Measurements from ENCODE around the gene TP63. TPM values are rescaled to one million over a fixed set of nuclear protein-coding genes. Genes with fewer than 3 reads are reported as not detected.
"Not testable (repeated sequence)": the region's sequence is repeated elsewhere in the genome, so short reads cannot be mapped to it uniquely, and the experiment has no call there.

The TP63 gene
- total RNA-seq, 1 donor from 2014 or later: not detected

GRCh38 chr3:189626286-189626685, 4.9 kb upstream of the TP63 start:
- no peak for DNase-seq

DNA sequence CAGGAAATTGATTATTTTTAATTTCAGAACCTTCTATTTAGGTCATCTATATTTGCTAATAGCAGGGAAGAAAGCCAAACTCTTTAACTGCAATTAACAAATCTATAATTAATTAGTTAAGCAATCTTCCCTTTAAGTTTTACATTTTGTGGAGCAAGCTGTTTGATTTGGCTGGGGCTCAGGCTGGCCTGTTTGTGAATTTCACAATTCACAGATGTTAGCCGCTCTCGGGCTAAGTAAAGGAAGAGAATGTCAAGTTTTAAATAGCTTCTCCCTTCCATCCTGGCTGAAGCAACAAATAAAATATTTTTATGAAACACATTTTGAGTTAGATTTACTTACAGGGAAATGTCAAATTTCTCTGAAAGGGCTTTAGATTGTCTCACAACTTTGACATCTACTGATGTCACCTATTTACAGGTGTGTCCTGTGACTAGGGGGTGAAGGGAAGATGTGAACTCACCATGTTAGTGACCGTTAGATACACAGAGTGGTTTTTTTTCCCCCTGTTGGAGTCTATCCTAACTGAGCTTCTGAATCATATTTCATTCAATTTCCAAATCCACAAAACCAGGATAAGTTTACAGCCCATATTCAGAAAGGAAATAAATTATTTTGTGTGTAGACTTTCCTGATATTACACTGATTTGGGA, 1.3 kb upstream of the TP63 start:
- no peak for DNase-seq

DNA sequence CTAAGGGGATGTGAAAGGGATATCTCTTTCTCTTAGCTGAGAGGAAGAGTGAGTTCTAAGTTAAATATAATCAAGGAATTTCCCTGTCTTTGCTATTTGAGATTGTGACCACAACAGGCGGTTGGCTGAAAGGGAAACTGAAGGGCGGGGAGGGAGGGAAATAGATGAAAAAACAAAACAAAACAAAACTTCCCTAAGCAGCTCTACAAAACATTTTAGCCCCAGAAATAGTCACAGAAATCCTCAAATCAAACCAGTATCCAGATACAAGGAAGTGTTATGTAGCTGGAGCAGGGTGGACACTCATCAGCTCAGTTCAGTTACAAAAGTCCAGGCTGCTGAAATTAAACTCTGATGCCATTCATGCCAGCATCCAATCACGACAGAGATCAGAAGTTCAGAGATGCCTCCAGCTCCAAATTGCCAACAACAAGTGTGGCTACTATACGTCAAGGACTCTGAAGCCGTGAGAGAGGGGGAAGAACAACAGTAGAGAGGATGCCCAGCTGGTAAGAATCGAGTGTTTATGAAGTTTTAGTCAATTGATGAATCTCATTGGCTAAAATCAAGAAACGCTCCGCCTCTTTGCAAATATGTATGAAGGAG, 319 bp upstream of the TP63 start:
- no peak for DNase-seq

DNA sequence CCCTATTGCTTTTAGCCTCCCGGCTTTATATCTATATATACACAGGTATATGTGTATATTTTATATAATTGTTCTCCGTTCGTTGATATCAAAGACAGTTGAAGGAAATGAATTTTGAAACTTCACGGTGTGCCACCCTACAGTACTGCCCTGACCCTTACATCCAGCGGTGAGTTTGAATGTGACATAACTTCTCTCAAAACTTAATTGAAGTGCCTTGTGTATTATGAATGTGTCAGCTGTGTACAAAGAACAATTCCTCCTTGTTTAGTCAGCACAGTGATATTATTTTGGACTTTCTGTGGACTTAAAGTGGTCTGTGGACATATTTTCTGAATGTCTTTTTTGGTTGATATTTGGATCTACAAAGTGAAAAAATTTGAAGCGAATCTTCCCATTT, 220 bp downstream of the TP63 start:
- DNase-seq: no peak

DNA sequence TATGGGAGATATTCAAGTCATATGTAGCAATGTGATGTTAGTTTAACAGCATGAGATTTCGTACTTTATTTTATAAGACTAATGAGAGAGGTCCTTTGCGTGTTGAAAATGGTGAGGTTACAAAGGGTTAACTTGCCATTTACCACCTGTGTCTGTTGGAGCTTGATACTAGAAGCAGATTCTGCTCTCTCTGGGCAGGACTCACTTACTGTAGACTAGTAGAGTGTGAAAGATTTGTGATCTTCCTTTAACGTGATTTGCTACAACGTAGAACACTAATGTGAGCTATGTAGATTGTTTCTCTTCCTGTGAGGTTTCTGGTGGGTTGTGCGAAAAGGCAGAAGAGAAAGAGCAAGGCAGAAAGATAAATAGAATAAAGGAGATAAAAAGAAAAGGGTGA, 1.1 kb downstream of the TP63 start:
- DNase-seq: no peak

DNA sequence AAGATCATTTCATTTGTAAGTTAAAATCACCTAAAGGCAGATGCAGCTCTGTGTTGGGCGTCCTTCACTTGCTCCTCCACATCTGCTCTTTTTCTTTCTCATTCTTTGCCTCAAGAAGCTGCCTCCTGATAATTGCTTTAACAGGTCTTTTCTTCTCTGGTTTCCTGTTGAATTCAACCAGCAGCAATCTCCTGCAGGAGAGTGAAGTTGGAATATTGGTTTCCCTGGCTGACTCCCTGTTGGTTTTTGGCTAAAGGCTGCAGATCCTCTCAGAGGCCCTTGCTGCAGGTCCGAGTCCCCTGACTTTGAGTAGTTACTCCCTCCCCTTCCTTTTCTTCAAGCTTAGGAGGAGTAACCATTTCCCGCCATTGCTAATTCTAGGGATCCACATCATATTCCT, 4.2 kb downstream of the TP63 start:
- DNase-seq: no peak

DNA sequence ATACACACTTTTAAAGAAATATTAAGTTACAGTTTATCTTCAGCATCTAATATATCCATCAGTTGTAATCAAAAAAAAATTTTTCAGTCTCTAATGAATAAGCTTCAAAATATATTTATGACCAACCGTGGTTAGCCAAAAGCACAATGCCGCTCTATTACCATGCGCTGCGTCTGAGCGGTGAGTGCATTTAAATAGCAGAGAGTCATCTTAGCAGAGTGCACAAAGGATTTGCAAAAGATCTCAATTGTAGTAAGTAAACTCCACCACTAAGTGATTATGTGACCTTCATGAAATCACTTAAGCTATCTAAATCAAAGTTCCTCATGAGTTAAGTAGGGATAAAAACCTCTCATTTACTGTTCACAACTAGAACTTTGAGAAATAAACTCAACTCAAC, 4.9 kb downstream of the TP63 start:
- DNase-seq: no peak

DNA sequence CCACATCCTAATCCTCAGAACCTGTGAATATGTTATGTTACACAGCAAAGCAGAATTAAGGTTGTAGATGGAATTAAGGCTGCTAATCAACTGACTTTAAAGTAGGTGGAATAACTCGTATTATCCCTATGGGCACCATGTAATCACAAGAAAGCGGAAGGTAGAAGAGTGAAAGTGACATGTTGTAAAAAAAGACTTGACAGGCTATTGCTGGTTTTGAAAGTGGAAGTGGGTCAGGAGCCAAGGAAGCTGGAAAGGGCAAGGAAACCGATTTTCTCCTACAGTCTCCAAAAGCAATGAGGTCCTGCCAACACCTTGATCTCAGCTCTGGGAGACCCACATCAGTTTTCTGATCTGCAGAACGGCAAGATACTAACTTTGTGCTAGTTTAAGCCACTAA, 6.6 kb downstream of the TP63 start:
- no peak for DNase-seq

DNA sequence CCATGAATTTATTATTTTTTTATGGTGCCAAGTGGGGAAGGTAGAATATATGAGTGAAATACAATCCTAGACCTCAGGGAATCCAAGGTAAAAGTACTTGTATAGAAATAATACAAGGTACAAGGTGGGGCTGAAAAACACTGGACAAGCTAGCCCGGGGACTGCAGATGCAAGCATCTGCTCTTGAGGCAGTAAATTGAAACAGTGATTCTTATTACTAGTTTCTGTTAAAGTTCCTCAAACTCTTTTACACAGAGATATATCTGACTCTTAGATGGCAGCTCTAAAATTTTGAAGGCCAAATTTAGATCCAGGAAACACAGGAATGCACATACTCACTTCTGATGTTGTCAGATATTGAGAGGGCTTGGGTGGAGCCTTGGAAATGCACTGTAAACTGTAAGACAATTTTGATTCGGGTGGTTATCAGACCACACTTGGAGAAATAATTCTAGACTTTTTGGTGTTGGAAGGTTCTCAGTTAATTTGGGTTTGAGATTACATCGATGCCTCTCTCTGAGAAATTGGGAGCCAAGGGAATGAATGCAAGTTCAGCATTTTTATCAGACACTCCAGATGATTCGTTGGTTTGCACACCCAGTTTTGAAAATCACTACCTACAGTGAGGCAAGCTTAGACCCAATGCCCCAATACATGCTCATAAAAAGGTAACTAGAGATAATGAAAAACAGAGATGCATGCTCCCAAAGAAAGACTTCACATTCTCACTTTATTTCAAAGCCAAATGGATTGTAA, 7.3 kb downstream of the TP63 start:
- DNase-seq: no peak

DNA sequence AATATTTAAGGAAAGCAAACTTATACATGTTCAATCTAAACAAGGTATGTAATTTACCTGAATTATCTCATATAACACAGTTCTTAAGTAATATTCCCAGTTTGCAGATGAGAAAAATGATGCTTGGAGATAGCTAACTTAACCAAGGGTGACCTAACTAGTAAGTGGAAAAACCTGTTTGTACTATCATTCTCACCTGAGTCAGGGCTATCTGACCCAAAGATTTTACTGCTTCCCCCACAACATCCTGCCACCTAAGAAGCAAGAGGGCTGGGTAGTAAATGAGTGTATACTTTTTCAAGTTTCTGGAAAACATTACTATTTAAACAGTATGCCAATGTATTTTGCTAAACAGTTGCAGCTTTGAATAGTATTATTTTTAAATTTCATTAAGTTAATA, 10.6 kb downstream of the TP63 start:
- DNase-seq: no peak

GRCh38 chr3:189646853-189647542, 15.8 kb downstream of the TP63 start:
- DNase-seq: no peak

- DNase-seq: peak; percentile 57
These were observed 20.9 kb downstream of the TP63 start for GRCh38 chr3:189652042-189652441.

- no peak for DNase-seq
These were observed 24.4 kb downstream of the TP63 start for GRCh38 chr3:189655617-189656016.

DNA sequence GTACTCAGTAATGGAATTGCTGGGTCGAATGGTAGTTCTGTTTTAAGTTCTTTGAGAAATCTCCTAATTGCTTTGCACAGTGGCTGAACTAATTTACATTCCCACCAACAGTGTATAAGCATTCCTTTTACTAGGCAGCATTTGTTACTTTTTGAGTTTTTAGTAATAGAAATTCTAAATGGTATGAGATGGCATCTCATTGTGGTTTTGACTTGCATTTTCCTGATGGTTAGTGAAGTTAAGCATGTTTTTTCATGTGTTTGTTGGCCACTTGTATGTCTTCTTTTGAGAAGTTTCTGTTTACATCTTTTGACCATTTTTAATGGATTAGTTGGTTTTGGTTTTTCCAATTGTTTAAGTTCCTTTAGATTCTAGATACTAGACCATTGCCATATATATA, 28.4 kb downstream of the TP63 start:
- DNase-seq: no peak

DNA sequence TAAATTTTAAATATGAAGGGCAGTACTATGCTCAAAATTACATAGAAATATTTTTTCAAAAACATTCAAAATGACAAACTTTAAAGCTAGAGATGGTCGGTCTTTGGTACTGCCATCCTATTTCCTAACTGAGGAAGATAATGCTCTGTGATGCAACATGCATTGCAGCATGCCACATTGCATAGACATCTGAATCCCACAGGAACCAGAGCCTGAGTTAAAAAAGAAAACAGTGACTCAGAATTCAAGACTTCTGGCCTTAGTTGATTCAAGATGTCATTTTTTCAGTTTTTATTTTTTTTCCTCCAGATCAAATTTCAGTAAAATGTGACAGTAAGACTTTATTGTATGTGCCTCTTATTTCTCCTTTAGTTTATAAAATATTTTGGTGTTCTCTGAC, 33.1 kb downstream of the TP63 start:
- DNase-seq: no peak

DNA sequence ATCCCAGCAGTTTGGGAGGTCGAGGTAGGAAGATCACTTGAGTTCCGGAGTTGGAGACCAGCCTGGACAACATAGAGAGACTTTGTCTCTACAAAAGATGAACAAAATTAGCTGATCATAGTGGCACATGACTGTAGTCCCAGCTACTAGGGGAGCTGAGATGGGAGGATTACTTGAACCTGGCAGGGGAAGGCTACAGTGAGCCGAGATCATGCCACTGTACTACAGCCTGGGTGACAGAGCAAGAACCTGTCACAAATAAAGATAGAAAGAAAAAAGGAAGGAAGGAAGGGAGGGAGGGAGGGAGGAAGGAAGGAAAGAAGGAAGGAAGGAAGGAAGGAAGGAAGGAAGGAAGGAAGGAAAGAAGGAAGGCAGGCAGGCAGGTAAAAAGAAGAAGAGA, 41.2 kb downstream of the TP63 start:
- DNase-seq: not testable (repeated sequence)

GRCh38 chr3:189673535-189673934, 42.3 kb downstream of the TP63 start:
- DNase-seq: no peak

GRCh38 chr3:189674249-189674913, 43.2 kb downstream of the TP63 start:
- DNase-seq: no peak

- DNase-seq: no peak
These were observed 46.5 kb downstream of the TP63 start for GRCh38 chr3:189677667-189678066.

- no peak for DNase-seq
These were observed 49.5 kb downstream of the TP63 start for GRCh38 chr3:189680723-189681122.

DNA sequence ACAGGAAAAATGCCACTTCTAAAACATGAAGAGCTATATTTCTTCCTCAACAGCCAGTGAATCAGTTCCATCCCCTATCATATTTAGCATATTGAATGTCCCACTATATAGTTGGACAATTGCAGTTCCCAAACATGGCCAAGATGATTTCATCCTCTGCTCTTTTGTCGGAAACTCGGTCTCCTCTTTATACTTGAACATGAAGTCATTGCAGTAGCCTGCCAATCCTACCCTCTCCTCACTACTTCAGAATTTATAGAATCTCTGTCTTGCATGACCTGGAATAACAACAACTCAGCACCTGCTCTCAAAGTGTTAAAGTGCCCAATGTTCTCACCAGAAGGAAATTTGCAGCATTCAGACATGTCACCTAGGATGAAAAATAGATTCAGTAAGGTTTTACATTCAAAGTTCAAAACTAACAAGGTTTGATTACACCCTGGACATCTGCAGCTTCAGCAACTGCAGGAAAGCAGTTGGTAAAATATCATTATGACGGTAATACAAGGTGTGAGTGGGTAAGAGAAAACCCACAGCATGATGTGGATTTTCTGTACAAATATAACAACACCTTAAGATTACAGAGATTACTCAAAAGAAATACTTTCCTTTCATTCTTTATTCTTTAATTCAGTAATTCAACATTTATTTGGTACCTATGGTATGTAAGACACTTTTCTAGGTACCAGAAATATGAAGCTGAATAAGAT, 52.5 kb downstream of the TP63 start:
- DNase-seq: no peak

- DNase-seq: no peak
These were observed 53.1 kb downstream of the TP63 start for GRCh38 chr3:189684317-189684716.

All from dermis blood vessel endothelial cell (primary cell).